GM21529 (cell line): Measurements from ENCODE around the gene C16orf95.

ENCODE experiments used
- ATAC-seq: cut with Tn5 transposase; IDR thresholded peaks from one replicate; pipeline ENCODE4 v1.9.1; 2021; ENCODE audit not compliant: unreplicated experiment

The C16orf95 gene

GRCh38 chr16:87319997-87320491, 2.9 kb upstream of the C16orf95 start:
- ATAC-seq = no peak

GRCh38 chr16:87319011-87319410, 1.8 kb upstream of the C16orf95 start:
- ATAC-seq = no peak

GRCh38 chr16:87317750-87318644, 805 bp upstream of the C16orf95 start:
- ATAC-seq = peak; percentile 22

GRCh38 chr16:87316450-87316922, 706 bp downstream of the C16orf95 start:
- ATAC-seq = no peak

GRCh38 chr16:87314990-87315420, 2.2 kb downstream of the C16orf95 start:
- no peak for ATAC-seq

GRCh38 chr16:87312008-87312407, 5.2 kb downstream of the C16orf95 start:
- no peak for ATAC-seq

GRCh38 chr16:87311387-87311786, 5.8 kb downstream of the C16orf95 start:
- no peak for ATAC-seq

GRCh38 chr16:87310610-87311009, 6.6 kb downstream of the C16orf95 start:
- no peak for ATAC-seq

- ATAC-seq = no peak
Measured at GRCh38 chr16:87309620-87310525, 7.3 kb downstream of the C16orf95 start.

- ATAC-seq = no peak
Measured at GRCh38 chr16:87308826-87309225, 8.4 kb downstream of the C16orf95 start.

GRCh38 chr16:87306516-87306915, 10.7 kb downstream of the C16orf95 start:
- no peak for ATAC-seq

- no peak for ATAC-seq
Measured at GRCh38 chr16:87305505-87306391, 11.4 kb downstream of the C16orf95 start.

- ATAC-seq = no peak
Measured at GRCh38 chr16:87304951-87305350, 12.2 kb downstream of the C16orf95 start.

GRCh38 chr16:87303962-87304521, 13.2 kb downstream of the C16orf95 start:
- ATAC-seq = no peak

GRCh38 chr16:87303431-87303930, 13.7 kb downstream of the C16orf95 start:
- ATAC-seq = no peak

GRCh38 chr16:87298857-87299465, 18.2 kb downstream of the C16orf95 start:
- no peak for ATAC-seq

GRCh38 chr16:87297918-87298631, 19.1 kb downstream of the C16orf95 start:
- no peak for ATAC-seq

GRCh38 chr16:87297407-87297806, 19.8 kb downstream of the C16orf95 start:
- no peak for ATAC-seq
